ENCODE measurements around the gene TMCC1.

- no peak for TF ChIP-seq CTCF (IDR thresholded peaks at IDR 0.05)
- no peak for TF ChIP-seq ZFX (IDR thresholded peaks at IDR 0.05; ENCODE audit: borderline replicate concordance)
Measured at GRCh38 chr3:129831503-129831902, 62.0 kb downstream of the TMCC1 start.

Measured in 22Rv1 (cell line).